Endothelial cell of umbilical vein (primary cell): ENCODE results near the gene CCDC30. TPM values are rescaled to one million over a fixed set of nuclear protein-coding genes. Genes with fewer than 3 reads are reported as not detected.

Experiments
- BruUV-seq: library from RNA; stranded (reverse); fragments of 400-500 nt; replicated peaks from 2 replicates; lab custom pipeline; 2021; lab: Mats Ljungman, UMichigan
- CTCF ChIA-PET: fragments of 300-600, 350-600 bp; sonication (Branson Sonifier 250); formaldehyde crosslinking; loops from one replicate; lab custom pipeline; 2021; ENCODE audit warnings: antibody characterized with exemption, inconsistent platforms; lab: Charles Lee
- POLR2A ChIA-PET: fragments of 300-600, 350-600 bp; sonication (Branson Sonifier 250); formaldehyde crosslinking; loops from one replicate; lab custom pipeline; 2021; ENCODE audit warnings: antibody characterized with exemption, inconsistent platforms; lab: Charles Lee
- DNase-seq: peaks from one replicate; pipeline ENCODE4 v3.0.0-alpha.2; 2011; ENCODE audit warnings: low read depth, low spot score
- FAIRE-seq: peaks from 2 replicates; lab custom pipeline; 2011; peaks lifted over from hg19 to GRCh38; lab: Jason Lieb, UNC
- H2AFZ ChIP-seq: 2 replicates; pipeline ENCODE4 v1.6.0; 2012; ENCODE audit warnings: low read depth, low read length, control low read depth, inconsistent platforms
- H3K27ac ChIP-seq: 2 replicates; pipeline ENCODE4 v1.5.1; 2011; ENCODE audit warnings: low read depth, mild to moderate bottlenecking, control low read depth, low read length, moderate library complexity; ENCODE audit not compliant: insufficient read depth
- H3K27me3 ChIP-seq, 2 experiments: 2 replicates each; pipeline versions ENCODE4 v1.6.0 to v1.6.1; 2011; ENCODE audit warnings: low read length in 2 of 2, mixed read lengths in 1 of 2; ENCODE audit not compliant: control insufficient read depth in 2 of 2, insufficient read depth in 2 of 2
- H3K36me3 ChIP-seq, 2 experiments: 2 replicates in 1 of 2; 3 replicates in 1 of 2; pipeline ENCODE4 v1.5.1; 2011; ENCODE audit warnings: low read length in 2 of 2, mild to moderate bottlenecking in 1 of 2, moderate library complexity in 1 of 2; ENCODE audit not compliant: control insufficient read depth in 2 of 2, insufficient read depth in 2 of 2; ENCODE audit errors: extremely low read depth in 1 of 2
- H3K4me1 ChIP-seq: 3 replicates; pipeline ENCODE4 v1.5.1; 2011; ENCODE audit warnings: mild to moderate bottlenecking, low read length; ENCODE audit not compliant: control insufficient read depth, insufficient read depth; ENCODE audit errors: extremely low read depth
- H3K4me2 ChIP-seq: 2 replicates; pipeline ENCODE4 v1.6.1; 2011; ENCODE audit warnings: low read length, control low read depth, mixed read lengths; ENCODE audit not compliant: insufficient read depth
- H3K4me3 ChIP-seq, 3 experiments: fragments of 200-600 bp in 1 of 3; sonication (generic), shearing (Covaris generic) in 1 of 3; replicated peaks in 1 of 3; 2 replicates each; pipeline ENCODE4 v1.5.1; 2011 to 2016; ENCODE audit warnings: control low read depth in 3 of 3, low read length in 3 of 3, mild to moderate bottlenecking in 2 of 3, inconsistent platforms in 1 of 3, low read depth in 1 of 3, moderate library complexity in 1 of 3; ENCODE audit not compliant: insufficient read depth in 1 of 3
- H3K79me2 ChIP-seq: 2 replicates; pipeline ENCODE4 v1.6.0; 2012; ENCODE audit warnings: low read length, inconsistent platforms; ENCODE audit not compliant: control insufficient read depth, insufficient read depth
- H3K9ac ChIP-seq: replicated peaks from 2 replicates; pipeline ENCODE3; 2011; ENCODE audit warnings: low read length, control low read depth; ENCODE audit not compliant: insufficient read depth; ENCODE audit errors: extremely low read depth
- H3K9me1 ChIP-seq: replicated peaks from 3 replicates; pipeline ENCODE4 v1.6.0; 2011; ENCODE audit warnings: mild to moderate bottlenecking, low read length; ENCODE audit not compliant: control insufficient read depth, insufficient read depth; ENCODE audit errors: extremely low read depth
- H3K9me3 ChIP-seq: replicated peaks from 2 replicates; pipeline ENCODE4 v1.5.1; 2012; ENCODE audit warnings: low read length, inconsistent platforms; ENCODE audit not compliant: control insufficient read depth, insufficient read depth
- H4K20me1 ChIP-seq: replicated peaks from 2 replicates; pipeline ENCODE3; 2011; ENCODE audit warnings: mild to moderate bottlenecking, low read length; ENCODE audit not compliant: control insufficient read depth, insufficient read depth; ENCODE audit errors: extremely low read depth
- EZH2 ChIP-seq: IDR thresholded peaks from 2 replicates; pipeline ENCODE4 v1.6.1; 2012; ENCODE audit warnings: borderline replicate concordance, low read depth, mild to moderate bottlenecking, moderate library complexity, low read length, inconsistent platforms; ENCODE audit not compliant: severe bottlenecking
- FOS ChIP-seq: IDR thresholded peaks from 2 replicates; pipeline ENCODE4 v1.6.1; 2011; ENCODE audit warnings: mild to moderate bottlenecking, low read length, moderate library complexity, borderline replicate concordance; ENCODE audit not compliant: insufficient read depth
- GATA2 ChIP-seq: IDR thresholded peaks from 2 replicates; pipeline ENCODE4 v1.7.0; 2011; ENCODE audit warnings: low read depth, mild to moderate bottlenecking, moderate library complexity, mixed read lengths, low read length; ENCODE audit not compliant: insufficient read length, insufficient read depth
- JUN ChIP-seq: IDR thresholded peaks from 2 replicates; pipeline ENCODE4 v1.6.1; 2011; ENCODE audit warnings: borderline replicate concordance, low read depth; ENCODE audit not compliant: insufficient read length, insufficient read depth
- MAX ChIP-seq: IDR thresholded peaks from 2 replicates; pipeline ENCODE4 v1.6.1; 2011; ENCODE audit not compliant: insufficient read depth, insufficient read length
- MYC ChIP-seq: IDR thresholded peaks from one replicate; pipeline ENCODE4 v1.6.1; 2011; ENCODE audit warnings: mild to moderate bottlenecking, low read depth, low read length
- POLR2A ChIP-seq: IDR thresholded peaks from 2 replicates; pipeline ENCODE4 v1.6.1; 2012; ENCODE audit warnings: low read depth, mild to moderate bottlenecking, control low read depth, low read length
- POLR2AphosphoS5 ChIP-seq: IDR thresholded peaks from 2 replicates; pipeline ENCODE4 v1.6.1; 2012; ENCODE audit warnings: low read depth, mild to moderate bottlenecking, control low read depth, low read length, moderate library complexity; ENCODE audit not compliant: insufficient read depth
- dilution Hi-C: fragments of 300-500 bp; cut with MboI; formaldehyde crosslinking; loops from one replicate; pipeline ENCODE4 v1.15.0; 2019; ENCODE audit warnings: low sequenced_read_pairs; ENCODE audit not compliant: extremely low pct_ligation_motif_present
- intact Hi-C: fragments of 100-400 bp; cut with micrococcal nuclease; formaldehyde crosslinking; loops from one replicate; pipeline ENCODE4 v1.10.0; 2022
- polyA plus RNA-seq, 4 experiments: library from polyadenylated mRNA; depleted of rRNA in 3 of 4; stranded (reverse) in 3 of 4; unstranded in 1 of 4; fragments of >200 nt; gene quantifications; 2 replicates each; pipeline versions ENCODE4 v1.2.1 to v1.2.3, GENCODE V29; 2011 to 2012; ENCODE audit warnings: missing spikeins in 1 of 4
- total RNA-seq: library from RNA; stranded (reverse); gene quantifications from 2 replicates; pipeline ENCODE4 v1.2.3, GENCODE V29; 2021
- TF ChIP-seq, protein P1 (sequence below), 2 donors: IDR thresholded peaks; 1 replicate in 1 of 2; 2 replicates in 1 of 2; pipeline ENCODE4 v1.5.1; 2011; ENCODE audit warnings: low read length in 2 of 2, mild to moderate bottlenecking in 2 of 2, moderate library complexity in 2 of 2, control low read depth in 1 of 2, inconsistent platforms in 1 of 2, low read depth in 1 of 2; ENCODE audit not compliant: insufficient read depth in 1 of 2; ENCODE audit errors: extremely low read depth in 1 of 2

Gene CCDC30
- total and polyA plus RNA-seq, 2 donors (not counting 3 experiments of a cell fraction or from before 2014, with no cell fraction given): 0.19 to 2.9 TPM

DNA sequence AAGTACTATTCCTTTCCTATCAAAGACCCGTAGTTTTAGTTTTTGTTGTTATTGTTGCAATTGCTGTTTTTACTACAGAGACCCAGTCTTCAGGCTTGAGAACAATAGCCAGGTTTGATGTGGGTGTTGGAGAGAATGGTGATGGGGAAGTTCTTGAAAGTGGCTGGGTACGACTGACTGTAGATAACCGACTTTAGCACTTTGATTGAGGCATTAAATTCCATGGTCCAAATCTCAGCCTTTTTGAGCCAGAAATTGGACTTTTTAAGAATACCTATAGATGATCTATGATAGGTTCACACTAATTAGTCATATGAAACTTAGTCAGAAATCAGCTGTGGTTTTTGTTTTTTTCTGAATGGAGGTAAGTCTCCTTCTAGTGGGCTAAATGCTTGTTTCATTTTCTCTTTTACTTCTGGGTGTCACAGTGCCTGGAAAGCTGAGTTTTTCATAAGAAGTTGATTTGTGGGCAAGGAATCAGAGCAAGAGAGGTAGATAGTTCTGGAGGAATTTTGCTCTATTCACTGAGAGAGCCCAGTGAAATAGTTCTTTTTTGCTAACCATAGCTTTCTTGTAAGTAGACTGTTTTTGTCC is 197.9 kb downstream of the CCDC30 start:
- FAIRE-seq: no peak
- no peak overlapping the region for H3K4me3 ChIP-seq
- H3K36me3 ChIP-seq: peaks cover 4 to 9% of the 10 kb centered on the region in 2 experiments
- no peaks in the 10 kb centered on the region for H4K20me1 ChIP-seq
- no peaks in the 10 kb centered on the region for H3K9me3 ChIP-seq
- H3K79me2 ChIP-seq: peaks cover 15% of the 10 kb centered on the region
- H2AFZ ChIP-seq: no peak overlapping the region
- intact Hi-C loops (no loop called here), dilution Hi-C loops (no loop called here)
- no peaks in the 10 kb centered on the region for H3K9me1 ChIP-seq
- DNase-seq: no peak
- no peak overlapping the region for H3K27ac ChIP-seq
- POLR2A ChIA-PET: no interaction called here
- CTCF ChIA-PET: interaction anchor here (1.1 kb wide), 1 partner anchor 10 kb away, joined by 3 read pairs; no protein-coding TSS in a partner anchor
- no TSS peak for BruUV-seq
- TF ChIP-seq MAX: no peak
- TF ChIP-seq GATA2: no peak
- H3K9ac ChIP-seq: no peak overlapping the region
- H3K4me2 ChIP-seq: no peak overlapping the region
- peaks cover 14% of the 10 kb centered on the region for H3K4me1 ChIP-seq
- no peaks in the 10 kb centered on the region for H3K27me3 ChIP-seq

GRCh38 chr1:42669936-42670335 is 206.8 kb downstream of the CCDC30 start:
- no peak overlapping the region for H3K4me3 ChIP-seq
- H3K4me2 ChIP-seq: no peak overlapping the region
- H3K27me3 ChIP-seq: no peaks in the 10 kb centered on the region
- H3K9me3 ChIP-seq: no peaks in the 10 kb centered on the region
- no peak overlapping the region for H2AFZ ChIP-seq
- H3K9me1 ChIP-seq: no peaks in the 10 kb centered on the region
- no peak overlapping the region for H3K27ac ChIP-seq
- H3K4me1 ChIP-seq: peaks cover 10% of the 10 kb centered on the region
- CTCF ChIA-PET: no interaction called here
- no TSS peak for BruUV-seq
- no peaks in the 10 kb centered on the region for H3K79me2 ChIP-seq
- intact Hi-C loops (no loop called here), dilution Hi-C loops (no loop called here)
- no peak overlapping the region for H3K9ac ChIP-seq
- TF ChIP-seq JUN (no peak), FOS (no peak), POLR2A (no peak), GATA2 (no peak), EZH2 (no peak), MYC (no peak), POLR2AphosphoS5 (no peak), MAX (no peak)
- TF ChIP-seq, protein P1, sequence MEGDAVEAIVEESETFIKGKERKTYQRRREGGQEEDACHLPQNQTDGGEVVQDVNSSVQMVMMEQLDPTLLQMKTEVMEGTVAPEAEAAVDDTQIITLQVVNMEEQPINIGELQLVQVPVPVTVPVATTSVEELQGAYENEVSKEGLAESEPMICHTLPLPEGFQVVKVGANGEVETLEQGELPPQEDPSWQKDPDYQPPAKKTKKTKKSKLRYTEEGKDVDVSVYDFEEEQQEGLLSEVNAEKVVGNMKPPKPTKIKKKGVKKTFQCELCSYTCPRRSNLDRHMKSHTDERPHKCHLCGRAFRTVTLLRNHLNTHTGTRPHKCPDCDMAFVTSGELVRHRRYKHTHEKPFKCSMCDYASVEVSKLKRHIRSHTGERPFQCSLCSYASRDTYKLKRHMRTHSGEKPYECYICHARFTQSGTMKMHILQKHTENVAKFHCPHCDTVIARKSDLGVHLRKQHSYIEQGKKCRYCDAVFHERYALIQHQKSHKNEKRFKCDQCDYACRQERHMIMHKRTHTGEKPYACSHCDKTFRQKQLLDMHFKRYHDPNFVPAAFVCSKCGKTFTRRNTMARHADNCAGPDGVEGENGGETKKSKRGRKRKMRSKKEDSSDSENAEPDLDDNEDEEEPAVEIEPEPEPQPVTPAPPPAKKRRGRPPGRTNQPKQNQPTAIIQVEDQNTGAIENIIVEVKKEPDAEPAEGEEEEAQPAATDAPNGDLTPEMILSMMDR (IDR thresholded peaks at IDR 0.05; ENCODE audit: extremely low read depth in 1 of 2, insufficient read depth in 1 of 2, low read depth in 1 of 2, low read length in 2 of 2): no peak
- POLR2A ChIA-PET: no interaction called here
- FAIRE-seq: no peak
- peaks cover 9 to 10% of the 10 kb centered on the region in 2 experiments for H3K36me3 ChIP-seq
- DNase-seq: no peak
- H4K20me1 ChIP-seq: no peaks in the 10 kb centered on the region
